Right lobe of liver (tissue), 6 donors: ENCODE measurements around the gene SLC26A5. TPM values are rescaled to one million over a fixed set of nuclear protein-coding genes. Genes with fewer than 3 reads are reported as not detected.

Experiments used
- ATAC-seq, 4 donors: fragments of 200-7000 bp; cut with Tn5 transposase; one replicate each; pipeline ENCODE4 v1.9.1; 2020; ENCODE audit warnings: mild to moderate bottlenecking in 4 of 4, moderate library complexity in 4 of 4
- DNase-seq, 3 donors: peaks; one replicate each; pipeline ENCODE4 v3.0.0-alpha.2; 2020
- H3K27ac ChIP-seq, 3 donors: fragments of 200-600 bp; one replicate each; pipeline ENCODE4 v1.8.0; 2022
- H3K27me3 ChIP-seq, 2 donors: fragments of 200-600 bp; one replicate each; pipeline ENCODE4 v1.8.0; 2022
- H3K36me3 ChIP-seq, 4 donors: fragments of 200-600 bp; sonication (generic) in 1 of 4; one replicate each; pipeline versions ENCODE4 v1.5.1 to v1.8.0; 2017 to 2022; ENCODE audit warnings: control low read depth in 1 of 4
- H3K4me1 ChIP-seq, 4 donors: fragments of 200-600 bp; sonication (generic) in 1 of 4; one replicate each; pipeline versions ENCODE4 v1.5.1 to v1.8.0; 2017 to 2022; ENCODE audit warnings: control low read depth in 1 of 4
- H3K4me3 ChIP-seq, 3 donors: fragments of 200-600 bp; one replicate each; pipeline ENCODE4 v1.8.0; 2022
- H3K9me3 ChIP-seq, 4 donors: fragments of 200-600 bp; sonication (generic) in 1 of 4; one replicate each; pipeline versions ENCODE4 v1.5.1 to v1.8.0; 2017 to 2022; ENCODE audit warnings: control low read depth in 1 of 4
- POLR2A ChIP-seq: fragments of 450-650 bp; IDR thresholded peaks from one replicate; pipeline ENCODE4 v1.6.1; 2017; ENCODE audit warnings: antibody characterized with exemption, mild to moderate bottlenecking
- WGBS: methylation state at CpG from one replicate; pipeline ENCODE4 v1.1.6; 2018; ENCODE audit warnings: low coverage, low lambda C conversion rate; ENCODE audit not compliant: insufficient coverage; ENCODE audit errors: missing lambda C conversion rate; 5-methylcytosine and 5-hydroxymethylcytosine counted together
- intact Hi-C, 2 donors: fragments of 100-400 bp; cut with DNase I; formaldehyde crosslinking; loops; one replicate each; pipeline versions ENCODE4 v1.11.2 to v1.14.1; 2022
- total RNA-seq, 6 experiments: library from RNA; depleted of rRNA in 2 of 6; stranded (reverse); fragments of >200 nt in 2 of 6; fragmentation: NEBNext Ultra II Directional in 3 of 6; extraction: Animal tissue kit (Norgen Biotek cat#: 25700) in 3 of 6; gene quantifications; one replicate each; pipeline versions ENCODE4 v1.1.0 to v1.2.4, GENCODE V29; 2016 to 2023
- TF ChIP-seq, protein P1 (sequence below), 4 donors: fragments of 200-600 bp in 3 of 4; fragments of 450-650 bp in 1 of 4; IDR thresholded peaks; one replicate each; pipeline versions ENCODE4 v1.5.1 to v1.8.0; 2016 to 2022; ENCODE audit warnings: antibody characterized with exemption in 4 of 4, mild to moderate bottlenecking in 2 of 4
- donor health status: DM: no; HTN: yes; CAD: no.
- donor health status: DM: no; HTN: no; CAD: no.
- donor health status: DM: no; HTN: no; CAD: no.
- donor health status: DM: no; HTN: yes; CAD: no.
- donor health status: DM: no; HTN: yes; CAD: no.

SLC26A5 gene
- total RNA-seq, 6 experiments from 2014 or later: 0.25 to 1.1 (median 0.62) TPM

DNA sequence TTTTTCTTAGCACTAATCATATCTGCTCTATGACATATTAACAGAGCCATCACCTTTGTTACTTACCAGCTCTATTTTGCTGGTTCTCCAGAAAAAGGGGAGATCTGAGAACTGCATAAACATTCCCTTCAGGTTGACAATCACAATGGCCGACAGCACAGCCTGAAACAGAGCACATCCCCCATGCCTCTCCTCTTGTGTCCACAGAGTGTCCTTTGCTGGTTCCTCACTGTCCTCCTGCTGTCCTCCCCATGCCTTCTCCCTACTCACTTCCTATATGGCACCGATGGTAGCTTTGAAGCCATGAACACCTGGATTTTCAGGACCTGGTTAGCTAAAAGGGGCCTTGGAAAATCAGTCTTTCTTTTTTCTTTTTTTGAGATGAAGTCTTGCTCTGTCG lies 56.7 kb downstream of the SLC26A5 start:
- 90% methylated on average over 3 of the region's 3 CpGs for WGBS
- Histone ChIP-seq H3K4me3 (no peak overlapping the region), H3K36me3 (no peaks in the 10 kb centered on the region), H3K27me3 (no peaks in the 10 kb centered on the region), H3K4me1 (peaks cover 0 to 15% (median 4%) of the 10 kb centered on the region in 4 donors), H3K9me3 (no peaks in the 10 kb centered on the region), H3K27ac (peak overlapping the region; percentile 46 to 80 (median 79))
- ATAC-seq (peak; percentile 7 to 38 (median 20)), DNase-seq (no peak)
- intact Hi-C loops: no loop called here
- TF ChIP-seq, protein P1, sequence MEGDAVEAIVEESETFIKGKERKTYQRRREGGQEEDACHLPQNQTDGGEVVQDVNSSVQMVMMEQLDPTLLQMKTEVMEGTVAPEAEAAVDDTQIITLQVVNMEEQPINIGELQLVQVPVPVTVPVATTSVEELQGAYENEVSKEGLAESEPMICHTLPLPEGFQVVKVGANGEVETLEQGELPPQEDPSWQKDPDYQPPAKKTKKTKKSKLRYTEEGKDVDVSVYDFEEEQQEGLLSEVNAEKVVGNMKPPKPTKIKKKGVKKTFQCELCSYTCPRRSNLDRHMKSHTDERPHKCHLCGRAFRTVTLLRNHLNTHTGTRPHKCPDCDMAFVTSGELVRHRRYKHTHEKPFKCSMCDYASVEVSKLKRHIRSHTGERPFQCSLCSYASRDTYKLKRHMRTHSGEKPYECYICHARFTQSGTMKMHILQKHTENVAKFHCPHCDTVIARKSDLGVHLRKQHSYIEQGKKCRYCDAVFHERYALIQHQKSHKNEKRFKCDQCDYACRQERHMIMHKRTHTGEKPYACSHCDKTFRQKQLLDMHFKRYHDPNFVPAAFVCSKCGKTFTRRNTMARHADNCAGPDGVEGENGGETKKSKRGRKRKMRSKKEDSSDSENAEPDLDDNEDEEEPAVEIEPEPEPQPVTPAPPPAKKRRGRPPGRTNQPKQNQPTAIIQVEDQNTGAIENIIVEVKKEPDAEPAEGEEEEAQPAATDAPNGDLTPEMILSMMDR (IDR thresholded peaks at IDR 0.05): no peak
- no peak for TF ChIP-seq POLR2A

DNA sequence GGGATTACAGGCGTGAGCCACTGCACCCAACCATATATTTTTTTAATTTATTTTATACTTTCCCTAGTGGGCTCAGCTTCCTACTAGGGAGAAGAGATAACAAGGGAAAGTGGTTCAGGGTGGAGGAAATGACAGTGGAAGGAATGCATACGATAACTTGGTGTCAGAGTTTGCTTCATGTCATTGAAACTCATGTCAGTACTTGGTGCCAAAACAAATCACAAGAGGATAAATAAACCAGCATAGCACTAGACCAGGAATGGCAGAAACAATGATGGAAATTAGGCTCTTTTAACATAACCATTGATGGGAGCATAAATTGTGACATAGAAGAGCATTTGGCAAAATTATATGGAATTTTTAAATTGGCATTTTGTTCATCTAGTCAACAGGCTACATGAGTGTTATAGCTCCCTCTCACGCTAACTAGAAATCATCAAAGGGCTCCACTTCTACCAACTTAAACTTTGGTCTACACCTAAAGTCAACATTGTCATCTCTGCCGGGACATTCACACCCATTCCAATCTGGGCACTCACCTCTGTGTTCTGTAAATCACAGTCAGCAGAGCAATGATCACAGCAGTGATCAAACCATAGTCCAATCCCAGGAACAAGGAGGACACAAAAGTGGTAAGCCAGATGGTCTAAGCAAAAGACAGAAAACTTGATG lies 57.4 kb downstream of the SLC26A5 start:
- WGBS: 33% methylated on average over 4 of the region's 4 CpGs
- Histone ChIP-seq H3K4me3 (no peak overlapping the region), H3K36me3 (no peaks in the 10 kb centered on the region), H3K9me3 (no peaks in the 10 kb centered on the region), H3K27me3 (no peaks in the 10 kb centered on the region), H3K4me1 (peaks cover 0 to 15% (median 4%) of the 10 kb centered on the region in 4 donors), H3K27ac (peak overlapping the region; percentile 79 to 83 (median 83))
- TF ChIP-seq POLR2A: peak; percentile 71
- TF ChIP-seq, protein P1 (IDR thresholded peaks at IDR 0.05): no peak
- intact Hi-C loops: no loop called here
- DNase-seq: peak in 2 of 3 donors; percentile 22 to 78
- peak; percentile 95 to 98 (median 97) for ATAC-seq

GRCh38 chr7:103387242-103387641 lies 58.8 kb downstream of the SLC26A5 start:
- ATAC-seq (no peak), DNase-seq (no peak)
- H3K36me3 ChIP-seq: no peaks in the 10 kb centered on the region
- H3K9me3 ChIP-seq: no peaks in the 10 kb centered on the region
- intact Hi-C loops: no loop called here
- no peak for TF ChIP-seq POLR2A
- TF ChIP-seq, protein P1 (IDR thresholded peaks at IDR 0.05): no peak
- WGBS: 83% methylated on average over 1 of the region's 1 CpG
- no peak overlapping the region for H3K27ac ChIP-seq
- no peak overlapping the region for H3K4me3 ChIP-seq
- no peaks in the 10 kb centered on the region for H3K27me3 ChIP-seq
- peaks cover 0 to 15% (median 4%) of the 10 kb centered on the region in 4 donors for H3K4me1 ChIP-seq

- no peak for ATAC-seq
- TF ChIP-seq, protein P1 (IDR thresholded peaks at IDR 0.05): no peak
- no peak for TF ChIP-seq POLR2A
- intact Hi-C loops: no loop called here
Measured at GRCh38 chr7:103382032-103382402, 64.0 kb downstream of the SLC26A5 start.

More at GRCh38 chr7:103382032-103382402, 64.0 kb downstream of the SLC26A5 start:
- H3K4me1 ChIP-seq: no peaks in the 10 kb centered on the region
- no peaks in the 10 kb centered on the region for H3K36me3 ChIP-seq
- H3K4me3 ChIP-seq: no peak overlapping the region
- H3K9me3 ChIP-seq: no peaks in the 10 kb centered on the region
- WGBS: 91% methylated on average over 5 of the region's 5 CpGs
- H3K27me3 ChIP-seq: no peaks in the 10 kb centered on the region
- no peak overlapping the region for H3K27ac ChIP-seq
- DNase-seq: no peak
